ENCODE measurements around the gene PRPS1L1. TPM values are rescaled to one million over a fixed set of nuclear protein-coding genes. Genes with fewer than 3 reads are reported as not detected.

The PRPS1L1 gene
- total RNA-seq, 1 donor from 2014 or later: not detected

- H3K4me3 Mint-ChIP-seq: no peak overlapping the region
- H3K9me3 Mint-ChIP-seq: no peaks in the 10 kb centered on the region
- peaks cover 9% of the 10 kb centered on the region for H3K4me1 Mint-ChIP-seq
- Histone ChIP-seq H3K9ac (no peak overlapping the region), H3K27me3 (no peaks in the 10 kb centered on the region), H3K9me3 (ENCODE audit: low read depth) (no peaks in the 10 kb centered on the region), H4K20me1 (ENCODE audit: low read depth) (no peaks in the 10 kb centered on the region), H3K4me1 (no peaks in the 10 kb centered on the region), H3K79me2 (ENCODE audit: low read depth) (no peaks in the 10 kb centered on the region), H3K27ac (no peak overlapping the region), H3F3A (ENCODE audit: low read depth) (no peaks in the 10 kb centered on the region), H2AFZ (replicated peaks) (no peak overlapping the region), H3K4me2 (no peak overlapping the region), H3K36me3 (no peaks in the 10 kb centered on the region), H3K4me3 (no peak overlapping the region)
- H3K27ac Mint-ChIP-seq: no peak overlapping the region
- no peak for TF ChIP-seq EZH2phosphoT487 (IDR thresholded peaks at IDR 0.05)
- no peak for TF ChIP-seq CTCF (IDR thresholded peaks at IDR 0.05)
- TF ChIP-seq EZH2 (IDR thresholded peaks at IDR 0.05): no peak
- peaks cover 2% of the 10 kb centered on the region for H3K27me3 Mint-ChIP-seq (ENCODE audit: insufficient read depth, low read depth)
- no peaks in the 10 kb centered on the region for H3K36me3 Mint-ChIP-seq
- no peak for DNase-seq (ENCODE audit: low spot score)
These were observed 38.8 kb downstream of the PRPS1L1 start for GRCh38 chr7:17988858-17989257.

- Mint-ChIP-seq H3K9me3 (no peaks in the 10 kb centered on the region), H3K27me3 (ENCODE audit: insufficient read depth, low read depth) (peaks cover 2% of the 10 kb centered on the region)
These were observed 39.5 kb downstream of the PRPS1L1 start for GRCh38 chr7:17988141-17988540.

GRCh38 chr7:17986851-17987250, 40.8 kb downstream of the PRPS1L1 start:
- Histone ChIP-seq H3K4me3 (no peak overlapping the region), H3K27me3 (no peaks in the 10 kb centered on the region), H3K9me3 (ENCODE audit: low read depth) (no peaks in the 10 kb centered on the region), H2AFZ (replicated peaks) (no peak overlapping the region), H3K36me3 (no peaks in the 10 kb centered on the region), H3F3A (ENCODE audit: low read depth) (no peaks in the 10 kb centered on the region), H3K27ac (no peak overlapping the region), H4K20me1 (ENCODE audit: low read depth) (no peaks in the 10 kb centered on the region), H3K9ac (no peak overlapping the region), H3K4me1 (no peaks in the 10 kb centered on the region), H3K4me2 (no peak overlapping the region), H3K79me2 (ENCODE audit: low read depth) (no peaks in the 10 kb centered on the region)
- Mint-ChIP-seq H3K9me3 (no peaks in the 10 kb centered on the region), H3K4me3 (no peak overlapping the region), H3K27ac (no peak overlapping the region), H3K27me3 (ENCODE audit: insufficient read depth, low read depth) (peaks cover 2% of the 10 kb centered on the region), H3K4me1 (peaks cover 2% of the 10 kb centered on the region), H3K36me3 (no peaks in the 10 kb centered on the region)
- TF ChIP-seq CTCF (IDR thresholded peaks at IDR 0.05) (no peak), EZH2phosphoT487 (IDR thresholded peaks at IDR 0.05) (no peak), EZH2 (IDR thresholded peaks at IDR 0.05) (no peak)
- DNase-seq (ENCODE audit: low spot score): no peak

More at GRCh38 chr7:17988141-17988540, 39.5 kb downstream of the PRPS1L1 start:
- Mint-ChIP-seq H3K4me1 (peaks cover 5% of the 10 kb centered on the region), H3K36me3 (no peaks in the 10 kb centered on the region), H3K4me3 (no peak overlapping the region), H3K27ac (no peak overlapping the region)
- Histone ChIP-seq H3K9ac (no peak overlapping the region), H4K20me1 (ENCODE audit: low read depth) (no peaks in the 10 kb centered on the region), H3F3A (ENCODE audit: low read depth) (no peaks in the 10 kb centered on the region), H3K27me3 (no peaks in the 10 kb centered on the region), H3K36me3 (no peaks in the 10 kb centered on the region), H3K4me1 (no peaks in the 10 kb centered on the region), H3K4me3 (no peak overlapping the region), H3K4me2 (no peak overlapping the region), H2AFZ (replicated peaks) (peak overlapping the region; percentile 30), H3K79me2 (ENCODE audit: low read depth) (no peaks in the 10 kb centered on the region), H3K9me3 (ENCODE audit: low read depth) (no peaks in the 10 kb centered on the region), H3K27ac (no peak overlapping the region)
- no peak for DNase-seq (ENCODE audit: low spot score)
- TF ChIP-seq EZH2 (IDR thresholded peaks at IDR 0.05): no peak
- TF ChIP-seq EZH2phosphoT487 (IDR thresholded peaks at IDR 0.05): no peak
- TF ChIP-seq CTCF (IDR thresholded peaks at IDR 0.05): no peak

Measured in neural progenitor cell (in vitro differentiated cells).